PC-3 (cell line): ENCODE results near the gene HPN.

Source experiments
- EZH2 ChIP-seq: fragments of 300-600 bp; sonication (generic); IDR thresholded peaks from one replicate; pipeline ENCODE4 v1.6.1; 2017; ENCODE audit warnings: antibody characterized with exemption, mild to moderate bottlenecking, low read length; ENCODE audit not compliant: unreplicated experiment
- TF ChIP-seq, protein P1 (sequence below): fragments of 300-600 bp; sonication (generic); conservative IDR thresholded peaks from 2 replicates; pipeline ENCODE4 v1.5.1; 2017; ENCODE audit warnings: antibody characterized with exemption, low read depth, mild to moderate bottlenecking, low read length

DNA sequence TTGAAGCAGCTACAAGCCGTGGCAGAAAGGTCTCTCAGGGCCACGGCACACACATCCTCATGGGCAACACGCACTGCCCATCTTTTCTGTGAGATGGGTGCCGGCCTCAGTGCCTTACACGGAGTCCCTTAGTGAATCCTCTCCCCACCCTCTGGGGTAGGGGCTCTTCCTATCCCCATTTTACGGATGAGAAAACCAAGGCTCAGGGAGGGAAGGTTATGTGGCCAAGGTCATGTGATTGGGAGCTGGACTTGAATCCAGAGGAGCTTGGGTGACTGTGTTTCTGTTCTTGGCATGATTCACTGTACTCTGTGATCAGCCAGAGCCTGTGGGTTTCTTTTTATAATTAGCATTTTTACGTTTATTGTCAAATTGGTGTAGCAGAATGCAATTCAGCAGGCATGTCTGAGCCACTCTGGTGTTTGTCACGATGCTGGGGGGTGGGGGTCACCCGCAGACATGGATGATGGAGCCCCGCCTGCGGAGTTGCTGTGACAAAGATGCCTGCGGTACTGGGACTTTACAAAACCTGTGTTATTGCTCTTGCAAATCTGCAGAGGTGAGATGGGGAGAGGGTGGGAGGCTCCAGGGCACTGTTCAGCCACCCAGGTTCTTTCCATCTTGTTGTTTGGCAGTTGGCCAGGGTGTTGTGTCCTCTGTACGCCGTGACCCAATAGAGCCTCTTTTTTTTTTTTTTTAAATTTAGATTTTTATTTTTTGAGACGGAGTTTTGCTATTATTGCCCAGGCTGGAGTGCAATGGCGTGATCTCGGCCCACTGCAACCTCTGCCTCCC, 6.7 kb upstream of the HPN start:
- TF ChIP-seq, protein P1, sequence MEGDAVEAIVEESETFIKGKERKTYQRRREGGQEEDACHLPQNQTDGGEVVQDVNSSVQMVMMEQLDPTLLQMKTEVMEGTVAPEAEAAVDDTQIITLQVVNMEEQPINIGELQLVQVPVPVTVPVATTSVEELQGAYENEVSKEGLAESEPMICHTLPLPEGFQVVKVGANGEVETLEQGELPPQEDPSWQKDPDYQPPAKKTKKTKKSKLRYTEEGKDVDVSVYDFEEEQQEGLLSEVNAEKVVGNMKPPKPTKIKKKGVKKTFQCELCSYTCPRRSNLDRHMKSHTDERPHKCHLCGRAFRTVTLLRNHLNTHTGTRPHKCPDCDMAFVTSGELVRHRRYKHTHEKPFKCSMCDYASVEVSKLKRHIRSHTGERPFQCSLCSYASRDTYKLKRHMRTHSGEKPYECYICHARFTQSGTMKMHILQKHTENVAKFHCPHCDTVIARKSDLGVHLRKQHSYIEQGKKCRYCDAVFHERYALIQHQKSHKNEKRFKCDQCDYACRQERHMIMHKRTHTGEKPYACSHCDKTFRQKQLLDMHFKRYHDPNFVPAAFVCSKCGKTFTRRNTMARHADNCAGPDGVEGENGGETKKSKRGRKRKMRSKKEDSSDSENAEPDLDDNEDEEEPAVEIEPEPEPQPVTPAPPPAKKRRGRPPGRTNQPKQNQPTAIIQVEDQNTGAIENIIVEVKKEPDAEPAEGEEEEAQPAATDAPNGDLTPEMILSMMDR, result no peak
- no peak for TF ChIP-seq EZH2
